GM21723 (cell line): ENCODE data around the gene PTPN14.
A peak's percentile ranks its signal among the peaks of the same experiment; 100 is the strongest.

Source experiments
- ATAC-seq: cut with Tn5 transposase; IDR thresholded peaks from one replicate; pipeline ENCODE4 v1.9.1; 2021; ENCODE audit warnings: mild to moderate bottlenecking, moderate library complexity; ENCODE audit not compliant: unreplicated experiment

PTPN14 gene

DNA sequence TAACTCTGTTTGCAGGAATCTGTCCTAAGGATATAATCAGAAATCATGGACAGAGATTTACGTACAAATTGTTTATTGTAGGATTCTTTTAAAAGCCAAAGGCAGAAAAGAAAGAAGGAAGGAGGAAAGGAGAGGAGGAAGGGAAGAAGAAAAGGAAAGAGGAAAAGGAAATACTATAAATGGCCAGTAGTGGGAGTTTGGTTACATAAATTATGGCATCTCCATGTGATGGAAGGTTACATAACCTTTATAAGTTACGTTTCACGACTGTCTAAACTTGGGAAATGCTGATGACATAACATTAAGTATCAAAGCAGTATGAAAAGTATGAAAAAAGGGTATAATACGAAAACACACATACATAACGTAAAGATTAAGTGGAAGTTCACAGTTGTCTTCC is 231.5 kb downstream of the PTPN14 start:
- ATAC-seq: no peak

- ATAC-seq: no peak
These were observed 232.3 kb downstream of the PTPN14 start for GRCh38 chr1:214318956-214319736.

DNA sequence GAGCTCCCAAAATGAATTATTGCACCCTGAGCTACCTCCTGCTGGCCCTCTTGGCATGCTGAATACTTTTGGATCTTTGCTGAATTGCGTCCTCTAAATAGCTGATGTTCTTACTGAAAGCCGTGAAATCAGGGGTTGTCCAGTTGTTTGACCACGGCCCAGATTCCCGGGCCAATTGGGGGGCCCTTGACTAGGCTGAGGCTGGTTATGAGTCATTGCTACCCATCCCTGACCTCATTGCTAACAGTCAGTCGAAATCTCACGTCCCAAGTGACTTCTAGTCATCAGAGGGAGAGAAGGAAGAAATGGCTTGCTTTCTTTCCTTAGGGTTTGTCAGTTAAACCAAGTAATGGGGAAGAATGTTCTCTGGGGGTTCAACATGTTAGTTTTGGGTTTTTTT is 233.0 kb downstream of the PTPN14 start:
- no peak for ATAC-seq

DNA sequence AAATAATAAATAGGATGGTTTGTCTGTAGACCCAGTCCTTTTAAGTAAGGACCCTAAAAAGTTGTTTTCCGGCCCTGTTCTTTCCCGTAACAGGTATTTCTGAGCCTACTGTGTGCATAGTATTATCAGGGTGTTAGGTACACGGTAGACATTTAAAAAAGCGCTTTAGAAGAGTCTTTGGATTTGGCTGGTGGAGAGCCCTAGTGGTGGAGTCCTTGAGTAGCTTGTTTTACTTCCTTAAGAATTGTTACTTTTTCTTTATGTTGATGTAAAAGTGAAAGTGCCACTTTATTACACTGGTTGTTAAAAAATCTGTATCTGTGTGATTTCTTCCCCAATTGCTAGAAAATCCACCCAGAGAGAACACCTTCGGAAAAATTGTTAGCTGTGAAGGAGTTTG is 233.7 kb downstream of the PTPN14 start:
- no peak for ATAC-seq

GRCh38 chr1:214317300-214317699 is 234.1 kb downstream of the PTPN14 start:
- ATAC-seq: no peak

GRCh38 chr1:214316593-214316992 is 234.8 kb downstream of the PTPN14 start:
- ATAC-seq: no peak

- ATAC-seq: no peak
These were observed 237.1 kb downstream of the PTPN14 start for GRCh38 chr1:214314178-214314843.

GRCh38 chr1:214312530-214313051 is 238.8 kb downstream of the PTPN14 start:
- ATAC-seq: no peak

DNA sequence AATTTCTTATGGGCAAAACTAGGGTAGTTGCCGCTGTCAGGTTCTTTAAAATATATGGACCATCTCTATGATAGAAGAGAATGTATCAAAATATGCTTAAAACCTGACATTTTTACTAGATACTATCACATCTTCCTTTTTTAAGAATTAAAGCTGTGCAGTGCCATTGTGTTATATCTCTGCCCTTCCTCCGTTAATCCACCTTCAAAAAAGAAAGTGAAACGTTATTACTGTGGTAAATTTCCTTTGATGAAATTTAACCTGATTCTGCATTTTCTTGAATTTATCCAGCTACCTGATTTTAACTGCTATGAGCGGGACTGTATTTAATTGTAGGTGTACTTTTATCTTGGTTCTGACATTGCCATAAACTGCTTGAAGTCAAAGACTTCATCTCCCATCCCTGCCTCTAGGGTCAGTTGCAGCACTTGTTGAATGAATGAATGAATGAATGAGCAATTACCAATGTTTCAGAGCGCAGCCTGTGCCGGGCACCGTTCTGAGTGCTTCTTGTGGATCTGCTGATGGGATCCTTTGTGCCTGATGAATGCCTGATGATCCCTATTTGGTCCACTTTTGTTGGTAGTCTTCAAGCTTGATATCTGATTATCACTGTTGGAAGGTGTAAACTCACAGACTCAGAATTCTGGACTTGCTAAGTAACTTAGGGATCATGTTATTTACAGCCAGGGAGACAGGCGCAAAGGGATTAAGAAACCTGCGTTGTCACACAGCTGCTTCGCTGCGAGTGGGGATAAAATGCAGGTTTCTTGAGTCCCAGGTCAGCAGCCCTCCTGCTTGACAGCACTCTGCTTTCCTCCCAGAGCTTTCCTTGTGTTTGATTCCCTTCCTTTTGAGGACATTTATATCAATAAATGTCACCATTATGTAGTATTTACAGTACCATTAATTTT is 240.4 kb downstream of the PTPN14 start:
- no peak for ATAC-seq

DNA sequence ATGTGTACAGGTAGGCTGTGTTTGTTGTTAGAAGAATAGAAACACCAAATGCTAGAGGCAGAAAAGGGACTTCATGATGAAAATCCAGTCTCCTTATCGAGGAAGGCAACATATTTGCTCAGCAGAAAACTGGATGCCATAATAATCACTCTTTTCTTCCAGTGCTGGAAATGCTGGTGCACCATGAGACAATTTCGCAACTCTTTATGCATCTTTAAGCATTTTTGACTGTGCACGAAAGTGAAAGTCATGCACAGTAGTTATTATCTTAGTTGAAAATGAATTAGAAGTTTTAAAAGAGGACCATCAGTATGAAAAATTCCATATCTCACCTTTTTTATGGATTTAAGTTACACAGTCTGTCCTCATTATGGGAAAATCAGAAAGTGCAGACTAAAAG is 241.4 kb downstream of the PTPN14 start:
- ATAC-seq: peak; percentile 66

- no peak for ATAC-seq
These were observed 245.1 kb downstream of the PTPN14 start for GRCh38 chr1:214306269-214306668.

GRCh38 chr1:214305164-214305751 is 246.1 kb downstream of the PTPN14 start:
- ATAC-seq: no peak

- ATAC-seq: no peak
These were observed 248.1 kb downstream of the PTPN14 start for GRCh38 chr1:214303141-214303930.

GRCh38 chr1:214301526-214301925 is 249.9 kb downstream of the PTPN14 start:
- ATAC-seq: no peak

DNA sequence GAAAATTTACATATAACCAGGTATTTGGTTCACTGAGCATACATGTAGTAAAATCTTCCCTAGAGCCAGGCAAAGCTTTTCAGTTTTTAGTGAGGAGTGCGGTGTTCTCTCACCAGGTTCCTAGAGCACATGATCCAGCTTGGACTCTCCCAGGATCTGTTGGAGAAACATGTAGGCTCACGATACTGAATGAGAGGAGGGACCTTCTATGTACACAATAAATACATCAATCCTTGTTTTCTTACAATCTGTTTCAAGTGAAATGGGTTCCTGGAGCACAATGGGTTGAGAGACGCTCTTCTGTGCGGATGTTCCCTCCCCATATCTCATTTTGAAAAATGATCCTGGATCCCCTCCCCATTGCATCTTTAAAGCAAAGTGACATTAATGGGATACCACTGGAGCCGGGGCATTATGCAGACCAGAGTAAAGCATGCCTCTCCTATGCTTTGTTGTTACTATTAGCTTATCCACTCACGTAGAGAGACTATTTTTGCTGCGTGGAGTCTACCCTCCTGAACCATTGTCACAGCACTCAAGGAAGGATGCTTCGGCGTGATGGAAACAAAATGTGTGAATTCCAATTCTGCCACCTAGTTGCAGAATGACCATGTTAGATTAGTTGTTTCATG is 251.1 kb downstream of the PTPN14 start:
- no peak for ATAC-seq
